HepG2 (cell line): ENCODE measurements around the gene TRAF3.

ENCODE experiments used
- CHD2 ChIP-seq: IDR thresholded peaks from 2 replicates; pipeline ENCODE4 v1.6.1; 2011; ENCODE audit warnings: low read depth, low read length, improper control_type of control experiment
- NFRKB ChIP-seq: fragments of 450-650 bp; IDR thresholded peaks from 2 replicates; pipeline ENCODE4 v1.6.1; 2017
- POLR2A ChIP-seq, 2 experiments: IDR thresholded peaks; 2 replicates each; pipeline ENCODE4 v1.6.1; 2011; ENCODE audit warnings: low read depth in 2 of 2, low read length in 2 of 2, mild to moderate bottlenecking in 1 of 2, moderate library complexity in 1 of 2; ENCODE audit not compliant: insufficient read depth in 1 of 2
- ZNF230 ChIP-seq: sonication (generic); formaldehyde crosslinking; IDR thresholded peaks from 2 replicates; pipeline ENCODE4 v1.4.0; 2020; ENCODE audit warnings: mild to moderate bottlenecking, missing genetic modification reagents
- ZNF777 ChIP-seq: sonication (generic); formaldehyde crosslinking; IDR thresholded peaks from 2 replicates; pipeline ENCODE4 v1.4.0; 2020; ENCODE audit warnings: missing genetic modification reagents

- TF ChIP-seq NFRKB, result no peak
- TF ChIP-seq ZNF777 (CRISPR knock-in tag), result no peak
- TF ChIP-seq CHD2, result no peak
- TF ChIP-seq POLR2A (IDR thresholded peaks at IDR 0.05; ENCODE audit: insufficient read depth in 1 of 2, low read depth in 2 of 2, low read length in 2 of 2), result no peak
- TF ChIP-seq ZNF230, result no peak
These were observed 80.2 kb downstream of the TRAF3 start for GRCh38 chr14:102857444-102857843.
